Measurements from ENCODE around the gene AKT2.

DNA sequence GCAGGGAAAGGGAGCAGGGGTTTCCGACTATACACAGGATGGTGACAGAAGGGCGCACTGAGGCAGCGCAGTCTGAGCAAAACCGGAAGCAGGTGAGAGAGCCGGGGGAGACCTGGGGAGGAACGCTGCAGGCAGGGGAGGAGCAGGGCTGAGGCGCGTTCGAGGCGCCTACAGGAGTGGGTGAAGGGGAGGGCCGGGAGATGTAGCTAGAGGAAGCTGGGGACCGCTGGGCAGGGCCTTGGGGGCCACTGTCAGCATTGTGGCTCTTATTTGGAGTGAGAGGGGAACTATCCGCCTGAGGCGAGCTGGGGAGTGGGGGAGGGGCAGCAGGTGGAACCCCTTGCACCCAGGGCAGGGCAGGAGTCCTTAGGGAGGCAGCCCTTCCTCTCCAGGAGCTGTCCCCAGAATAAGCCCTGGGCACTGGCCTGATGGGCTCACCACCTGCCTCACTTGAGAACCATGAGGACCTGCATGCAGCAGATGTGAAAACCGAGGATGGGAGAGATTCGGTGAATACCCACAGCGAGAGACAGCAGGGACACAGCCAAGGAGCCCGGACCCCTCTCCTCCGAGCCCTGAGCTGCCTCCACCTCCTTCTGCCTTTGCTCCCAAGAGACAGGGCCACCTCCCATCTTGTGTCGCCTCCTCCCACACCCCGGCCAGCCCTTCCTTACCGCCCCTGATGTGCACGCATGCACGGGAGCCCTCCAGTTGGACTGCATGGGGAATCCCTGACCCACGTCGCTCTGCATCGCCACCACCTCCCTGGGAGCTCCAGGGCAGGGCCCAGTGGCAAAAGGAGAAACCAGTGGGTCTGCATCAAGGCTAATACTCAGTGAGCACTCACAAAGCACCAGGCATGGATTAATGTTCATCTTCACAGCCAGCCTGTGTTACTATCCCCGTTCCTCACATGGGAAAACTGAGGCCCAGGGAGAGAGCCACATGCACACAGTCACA, 10.3 kb downstream of the AKT2 start:
- TF ChIP-seq POLR2AphosphoS5 (IDR thresholded peaks at IDR 0.05; ENCODE audit: low read length) (peak; percentile 39; the same call in 1 of the 2 replicates), POLR2A (IDR thresholded peaks at IDR 0.05; ENCODE audit: low read depth, low read length) (no peak), ZBED1 (IDR thresholded peaks at IDR 0.05; ENCODE audit: borderline replicate concordance) (no peak), EED (IDR thresholded peaks at IDR 0.05; ENCODE audit: low read depth) (no peak), MYC (IDR thresholded peaks at IDR 0.05; ENCODE audit: insufficient read depth, insufficient read length, insufficient replicate concordance, low read length, severe bottlenecking) (no peak), EP300 (IDR thresholded peaks at IDR 0.05; ENCODE audit: borderline replicate concordance in 1 of 2, control insufficient read depth in 1 of 2, low read depth in 2 of 2, low read length in 2 of 2) (no peak), FOXK2 (IDR thresholded peaks at IDR 0.05) (no peak)
- TF ChIP-seq, protein P1, sequence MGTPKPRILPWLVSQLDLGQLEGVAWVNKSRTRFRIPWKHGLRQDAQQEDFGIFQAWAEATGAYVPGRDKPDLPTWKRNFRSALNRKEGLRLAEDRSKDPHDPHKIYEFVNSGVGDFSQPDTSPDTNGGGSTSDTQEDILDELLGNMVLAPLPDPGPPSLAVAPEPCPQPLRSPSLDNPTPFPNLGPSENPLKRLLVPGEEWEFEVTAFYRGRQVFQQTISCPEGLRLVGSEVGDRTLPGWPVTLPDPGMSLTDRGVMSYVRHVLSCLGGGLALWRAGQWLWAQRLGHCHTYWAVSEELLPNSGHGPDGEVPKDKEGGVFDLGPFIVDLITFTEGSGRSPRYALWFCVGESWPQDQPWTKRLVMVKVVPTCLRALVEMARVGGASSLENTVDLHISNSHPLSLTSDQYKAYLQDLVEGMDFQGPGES (IDR thresholded peaks at IDR 0.05): no peak
- TF ChIP-seq, protein P2, sequence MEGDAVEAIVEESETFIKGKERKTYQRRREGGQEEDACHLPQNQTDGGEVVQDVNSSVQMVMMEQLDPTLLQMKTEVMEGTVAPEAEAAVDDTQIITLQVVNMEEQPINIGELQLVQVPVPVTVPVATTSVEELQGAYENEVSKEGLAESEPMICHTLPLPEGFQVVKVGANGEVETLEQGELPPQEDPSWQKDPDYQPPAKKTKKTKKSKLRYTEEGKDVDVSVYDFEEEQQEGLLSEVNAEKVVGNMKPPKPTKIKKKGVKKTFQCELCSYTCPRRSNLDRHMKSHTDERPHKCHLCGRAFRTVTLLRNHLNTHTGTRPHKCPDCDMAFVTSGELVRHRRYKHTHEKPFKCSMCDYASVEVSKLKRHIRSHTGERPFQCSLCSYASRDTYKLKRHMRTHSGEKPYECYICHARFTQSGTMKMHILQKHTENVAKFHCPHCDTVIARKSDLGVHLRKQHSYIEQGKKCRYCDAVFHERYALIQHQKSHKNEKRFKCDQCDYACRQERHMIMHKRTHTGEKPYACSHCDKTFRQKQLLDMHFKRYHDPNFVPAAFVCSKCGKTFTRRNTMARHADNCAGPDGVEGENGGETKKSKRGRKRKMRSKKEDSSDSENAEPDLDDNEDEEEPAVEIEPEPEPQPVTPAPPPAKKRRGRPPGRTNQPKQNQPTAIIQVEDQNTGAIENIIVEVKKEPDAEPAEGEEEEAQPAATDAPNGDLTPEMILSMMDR (IDR thresholded peaks at IDR 0.05 in 2 of 3, conservative IDR thresholded peaks at IDR 0.05 in 1 of 3; ENCODE audit: control insufficient read depth in 2 of 3, extremely low read depth in 1 of 3, insufficient read depth in 1 of 3, low read depth in 3 of 3, low read length in 3 of 3): no peak
- TF ChIP-seq, protein P3, sequence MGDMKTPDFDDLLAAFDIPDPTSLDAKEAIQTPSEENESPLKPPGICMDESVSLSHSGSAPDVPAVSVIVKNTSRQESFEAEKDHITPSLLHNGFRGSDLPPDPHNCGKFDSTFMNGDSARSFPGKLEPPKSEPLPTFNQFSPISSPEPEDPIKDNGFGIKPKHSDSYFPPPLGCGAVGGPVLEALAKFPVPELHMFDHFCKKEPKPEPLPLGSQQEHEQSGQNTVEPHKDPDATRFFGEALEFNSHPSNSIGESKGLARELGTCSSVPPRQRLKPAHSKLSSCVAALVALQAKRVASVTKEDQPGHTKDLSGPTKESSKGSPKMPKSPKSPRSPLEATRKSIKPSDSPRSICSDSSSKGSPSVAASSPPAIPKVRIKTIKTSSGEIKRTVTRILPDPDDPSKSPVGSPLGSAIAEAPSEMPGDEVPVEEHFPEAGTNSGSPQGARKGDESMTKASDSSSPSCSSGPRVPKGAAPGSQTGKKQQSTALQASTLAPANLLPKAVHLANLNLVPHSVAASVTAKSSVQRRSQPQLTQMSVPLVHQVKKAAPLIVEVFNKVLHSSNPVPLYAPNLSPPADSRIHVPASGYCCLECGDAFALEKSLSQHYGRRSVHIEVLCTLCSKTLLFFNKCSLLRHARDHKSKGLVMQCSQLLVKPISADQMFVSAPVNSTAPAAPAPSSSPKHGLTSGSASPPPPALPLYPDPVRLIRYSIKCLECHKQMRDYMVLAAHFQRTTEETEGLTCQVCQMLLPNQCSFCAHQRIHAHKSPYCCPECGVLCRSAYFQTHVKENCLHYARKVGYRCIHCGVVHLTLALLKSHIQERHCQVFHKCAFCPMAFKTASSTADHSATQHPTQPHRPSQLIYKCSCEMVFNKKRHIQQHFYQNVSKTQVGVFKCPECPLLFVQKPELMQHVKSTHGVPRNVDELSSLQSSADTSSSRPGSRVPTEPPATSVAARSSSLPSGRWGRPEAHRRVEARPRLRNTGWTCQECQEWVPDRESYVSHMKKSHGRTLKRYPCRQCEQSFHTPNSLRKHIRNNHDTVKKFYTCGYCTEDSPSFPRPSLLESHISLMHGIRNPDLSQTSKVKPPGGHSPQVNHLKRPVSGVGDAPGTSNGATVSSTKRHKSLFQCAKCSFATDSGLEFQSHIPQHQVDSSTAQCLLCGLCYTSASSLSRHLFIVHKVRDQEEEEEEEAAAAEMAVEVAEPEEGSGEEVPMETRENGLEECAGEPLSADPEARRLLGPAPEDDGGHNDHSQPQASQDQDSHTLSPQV (IDR thresholded peaks at IDR 0.05): no peak
- TF ChIP-seq, protein P4, sequence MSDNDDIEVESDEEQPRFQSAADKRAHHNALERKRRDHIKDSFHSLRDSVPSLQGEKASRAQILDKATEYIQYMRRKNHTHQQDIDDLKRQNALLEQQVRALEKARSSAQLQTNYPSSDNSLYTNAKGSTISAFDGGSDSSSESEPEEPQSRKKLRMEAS (IDR thresholded peaks at IDR 0.05; ENCODE audit: low read depth, low read length): no peak; the same call in 1 of the 2 replicates
- TF ChIP-seq, protein P5, sequence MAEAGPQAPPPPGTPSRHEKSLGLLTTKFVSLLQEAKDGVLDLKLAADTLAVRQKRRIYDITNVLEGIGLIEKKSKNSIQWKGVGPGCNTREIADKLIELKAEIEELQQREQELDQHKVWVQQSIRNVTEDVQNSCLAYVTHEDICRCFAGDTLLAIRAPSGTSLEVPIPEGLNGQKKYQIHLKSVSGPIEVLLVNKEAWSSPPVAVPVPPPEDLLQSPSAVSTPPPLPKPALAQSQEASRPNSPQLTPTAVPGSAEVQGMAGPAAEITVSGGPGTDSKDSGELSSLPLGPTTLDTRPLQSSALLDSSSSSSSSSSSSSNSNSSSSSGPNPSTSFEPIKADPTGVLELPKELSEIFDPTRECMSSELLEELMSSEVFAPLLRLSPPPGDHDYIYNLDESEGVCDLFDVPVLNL (IDR thresholded peaks at IDR 0.05; ENCODE audit: low read depth, low read length): no peak

Data from GM12878 (cell line).